Fibroblast of skin of left biceps (primary cell): ENCODE data around the gene DOK4.
A peak's percentile ranks its signal among the peaks of the same experiment; 100 is the strongest.

Experiments used
- DNase-seq, 2 experiments: peaks; one replicate each; pipeline ENCODE4 v3.0.0-alpha.2; 2013; ENCODE audit warnings: low read depth in 2 of 2

DOK4 gene

GRCh38 chr16:57485916-57486857 is at the start of gene DOK4:
DOK4 (minus strand) TSS chr16:57486493; CDS start chr16:57479507, 6,986 bp downstream.
- DNase-seq: peak; percentile 7 to 11

DNA sequence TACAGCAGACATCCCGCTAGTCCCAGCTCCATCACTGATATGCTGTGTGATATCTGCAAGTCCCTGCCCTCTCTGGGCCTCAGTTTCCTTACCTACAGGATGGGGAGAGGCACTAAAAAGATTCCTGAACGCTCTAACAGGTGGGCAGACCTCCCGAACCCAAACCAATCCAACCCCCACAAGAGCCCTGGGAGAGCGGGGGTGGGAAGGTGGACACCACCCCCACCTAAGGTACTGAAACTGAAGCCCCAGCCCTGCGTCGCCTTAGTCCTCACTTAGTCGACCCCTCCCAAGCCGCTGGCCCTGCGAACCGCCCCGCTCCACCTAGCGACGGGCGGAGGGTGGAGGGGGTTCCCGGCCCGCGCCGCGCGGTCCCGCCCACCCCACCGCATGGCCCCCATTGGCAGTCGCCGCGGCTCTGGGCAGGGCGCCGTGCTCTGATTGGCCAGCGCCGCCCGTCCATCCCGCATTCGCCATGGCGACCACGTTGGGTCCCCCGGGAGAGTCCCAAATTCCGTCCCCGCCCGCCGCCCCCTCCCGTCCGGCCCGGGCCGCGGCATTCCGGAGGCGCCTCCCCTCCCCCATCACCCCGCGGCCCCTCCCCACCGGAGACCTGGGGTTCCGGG is 49.5 kb upstream of the DOK4 start:
- DNase-seq: peak; percentile 70 to 76

DNA sequence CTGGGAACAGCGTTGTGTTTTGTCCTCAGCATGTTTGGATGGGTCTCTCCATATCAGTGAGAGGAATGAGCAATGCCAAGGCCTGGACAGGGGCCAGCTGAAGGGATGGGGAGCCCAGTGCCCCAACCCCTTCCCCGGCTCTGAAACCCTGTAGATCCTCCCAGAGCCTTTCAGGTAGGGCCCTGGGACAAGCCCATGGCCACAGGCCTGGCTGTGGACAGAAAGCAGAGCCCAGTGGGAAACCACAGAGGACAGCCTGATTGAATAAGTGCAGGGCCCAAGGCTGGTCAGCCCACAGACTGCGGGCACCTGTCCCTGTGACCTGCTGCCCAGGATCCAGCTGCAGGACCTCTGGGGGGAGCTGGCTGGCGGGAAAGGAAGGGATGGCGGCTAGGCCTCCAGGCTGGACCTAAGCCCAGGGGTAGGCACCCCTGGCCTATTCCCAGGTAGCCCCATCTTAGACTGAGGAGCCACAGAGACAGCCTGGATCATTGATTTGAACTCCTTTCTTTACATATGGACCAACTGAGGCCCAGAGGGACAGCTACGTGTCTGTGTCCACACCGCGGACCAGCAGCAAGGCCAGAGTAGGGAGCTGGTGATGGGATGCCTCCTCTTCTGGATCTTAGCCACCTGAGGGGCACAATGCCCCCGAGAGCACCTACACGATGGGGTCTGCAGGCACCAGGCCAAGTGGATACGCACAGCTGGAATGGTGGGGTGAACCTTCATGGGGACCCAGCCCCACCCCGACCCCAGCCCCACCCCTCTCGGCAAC is 48.8 kb upstream of the DOK4 start:
- DNase-seq: no peak

GRCh38 chr16:57534337-57534880 is 48.1 kb upstream of the DOK4 start:
- no peak for DNase-seq

DNA sequence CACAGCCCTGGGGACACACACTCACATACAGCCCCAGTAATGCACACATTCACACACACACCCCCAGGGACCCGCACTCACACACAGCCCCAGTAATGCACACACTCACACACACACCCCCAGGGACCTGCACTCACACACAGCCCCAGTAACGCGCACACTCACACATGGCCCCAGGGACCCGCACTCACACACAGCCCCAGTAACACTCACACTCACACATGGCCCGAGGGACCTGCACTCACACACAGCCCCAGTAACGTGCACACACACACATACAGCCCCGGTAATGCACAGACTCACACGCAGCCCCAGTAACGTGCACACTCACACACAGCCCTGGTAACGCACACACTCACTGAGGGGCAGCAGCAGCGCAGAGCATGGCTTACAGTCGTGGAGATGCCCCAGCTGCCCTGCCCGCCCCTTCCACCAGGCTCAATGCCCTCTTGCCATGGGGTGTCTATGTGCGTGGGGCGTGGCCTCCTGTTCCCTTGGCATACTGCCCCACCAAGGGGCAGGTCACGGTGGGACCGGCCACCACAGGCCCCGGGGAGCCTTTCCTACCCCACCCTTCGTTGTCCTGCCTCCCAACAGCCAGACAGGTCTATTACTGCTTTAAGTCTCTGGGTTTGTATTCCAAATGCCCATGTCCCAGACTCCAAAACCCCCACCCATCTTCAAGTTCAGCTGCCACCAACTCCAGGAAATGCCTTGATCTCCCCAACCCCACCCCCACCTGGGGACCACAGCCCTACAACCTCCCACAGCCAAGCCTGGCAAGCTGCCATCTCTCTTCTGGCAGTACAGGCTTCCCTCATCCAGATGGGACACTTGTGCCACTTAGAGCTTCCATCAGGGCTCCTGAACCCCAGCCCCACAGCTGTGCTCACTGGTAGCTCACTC is 47.4 kb upstream of the DOK4 start:
- no peak for DNase-seq

DNA sequence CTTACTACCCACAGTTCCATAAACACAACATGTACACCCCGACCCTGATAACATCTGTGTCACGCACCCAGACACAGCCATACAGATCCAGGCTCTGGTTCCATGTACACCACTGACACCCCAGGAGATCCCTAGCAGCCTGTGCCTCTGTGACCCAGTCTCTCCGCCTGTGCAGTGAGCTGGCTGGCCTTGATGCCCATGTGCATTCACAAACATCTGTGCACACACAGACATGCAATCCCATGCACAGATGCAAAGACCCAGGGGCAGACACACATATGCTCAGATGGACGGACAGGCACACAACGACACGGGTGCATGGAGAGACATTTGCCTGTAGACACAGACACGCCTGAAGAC is 46.0 kb upstream of the DOK4 start:
- DNase-seq: no peak

DNA sequence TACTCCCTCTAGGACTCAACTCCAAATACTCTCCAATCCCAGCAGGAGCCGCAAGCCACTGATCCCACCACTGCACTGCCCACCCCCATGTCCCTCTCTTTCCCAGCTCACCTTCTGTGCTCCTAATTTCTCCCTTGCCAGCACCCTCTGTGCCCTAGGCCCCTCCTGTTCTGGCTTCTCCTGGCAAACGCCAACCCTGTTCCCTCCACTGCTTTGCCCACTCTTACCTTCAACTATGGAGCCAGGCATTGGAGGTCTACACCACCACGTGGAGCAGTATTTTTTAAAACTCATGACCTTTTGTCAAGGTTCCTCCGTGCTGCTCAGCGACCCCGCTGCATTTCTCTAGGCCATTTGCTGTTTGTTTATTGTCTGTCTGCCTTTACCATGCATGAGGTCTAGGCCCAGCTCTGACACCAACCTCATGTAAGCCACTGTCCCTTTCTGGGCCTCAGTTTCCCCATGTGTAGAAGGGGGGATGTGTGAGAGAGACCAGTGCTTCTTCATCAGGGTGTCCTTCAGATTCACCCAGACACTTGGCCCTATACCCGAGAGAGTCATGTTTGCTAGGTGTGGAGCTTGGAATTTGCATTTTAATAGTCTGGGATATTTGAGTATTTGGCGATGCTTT is 45.5 kb upstream of the DOK4 start:
- DNase-seq: no peak

DNA sequence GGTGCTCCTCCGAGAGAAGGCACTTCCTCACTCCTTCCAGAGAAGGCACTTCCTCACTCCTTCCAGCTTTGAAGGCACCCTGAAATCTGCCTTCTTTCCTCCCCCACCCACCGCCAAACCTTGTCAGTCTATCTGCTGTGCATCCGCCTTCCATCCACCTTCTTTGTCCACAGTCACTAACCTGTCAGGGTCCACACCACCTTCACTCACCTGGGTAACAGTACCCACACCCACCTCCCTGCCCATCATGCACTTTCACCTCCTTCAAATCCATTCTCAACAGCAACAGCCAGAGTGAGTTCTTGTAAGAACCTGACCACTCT is 44.9 kb upstream of the DOK4 start:
- DNase-seq: no peak

GRCh38 chr16:57530522-57531252 is 44.4 kb upstream of the DOK4 start:
- no peak for DNase-seq

- no peak for DNase-seq
Observed at GRCh38 chr16:57530104-57530521, 43.8 kb upstream of the DOK4 start.

GRCh38 chr16:57529391-57530103 is 43.3 kb upstream of the DOK4 start:
- DNase-seq: no peak

GRCh38 chr16:57528499-57529390 is 42.5 kb upstream of the DOK4 start:
- DNase-seq: no peak

DNA sequence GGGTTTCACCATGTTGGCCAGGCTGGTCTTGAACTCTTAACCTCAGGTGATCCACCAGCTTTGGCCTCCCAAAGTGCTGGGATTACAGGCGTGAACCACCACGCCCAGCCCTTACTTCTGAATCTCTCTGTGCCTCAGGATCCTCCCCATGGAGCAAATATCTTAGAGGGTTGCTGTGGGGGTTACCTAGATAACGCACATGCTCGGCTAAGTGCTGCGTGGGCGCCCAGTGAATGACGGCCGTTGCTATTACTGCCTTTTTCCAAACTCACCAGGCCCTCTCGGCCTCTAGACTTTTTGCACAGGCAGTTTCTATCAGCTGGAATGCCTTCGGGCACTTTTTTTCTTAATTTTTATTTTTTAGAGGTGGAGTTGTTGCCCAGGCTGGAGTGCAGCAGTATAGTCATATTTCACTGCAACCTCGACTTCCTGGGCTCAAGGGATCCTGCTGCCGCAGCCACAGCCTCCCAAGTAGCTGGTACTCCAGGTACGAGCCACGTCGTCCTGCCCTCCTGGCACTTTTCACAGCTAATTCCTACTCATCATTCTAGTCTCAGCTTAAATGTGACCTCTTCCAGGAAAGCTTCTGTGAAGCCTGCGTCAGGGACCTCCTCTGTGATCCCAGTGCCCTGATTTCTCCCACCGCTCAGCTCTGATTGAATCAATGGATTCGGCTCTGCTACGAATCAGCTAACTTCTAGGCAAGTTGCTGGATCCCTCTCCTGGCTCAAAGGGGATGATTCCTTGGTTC is 41.5 kb upstream of the DOK4 start:
- no peak for DNase-seq

DNA sequence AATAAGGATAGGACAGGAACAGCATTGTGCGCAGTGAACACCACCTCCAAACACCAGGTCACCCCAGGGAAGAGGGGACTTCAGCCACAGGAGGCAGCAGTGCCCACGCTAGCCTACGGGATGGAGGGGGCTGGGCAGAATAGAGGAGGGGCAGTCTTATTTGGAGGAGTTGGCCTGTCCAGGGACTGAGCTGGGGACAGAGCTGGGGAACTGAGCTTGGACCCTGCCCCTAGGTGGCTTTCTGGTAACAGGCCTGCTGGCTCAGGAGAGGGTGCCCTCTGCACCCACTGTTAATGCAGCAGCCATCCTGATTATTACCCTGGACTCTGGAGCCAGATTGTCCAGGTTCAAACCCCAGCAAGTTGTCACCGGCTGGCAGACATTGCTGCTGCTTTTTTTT is 40.7 kb upstream of the DOK4 start:
- DNase-seq: no peak

DNA sequence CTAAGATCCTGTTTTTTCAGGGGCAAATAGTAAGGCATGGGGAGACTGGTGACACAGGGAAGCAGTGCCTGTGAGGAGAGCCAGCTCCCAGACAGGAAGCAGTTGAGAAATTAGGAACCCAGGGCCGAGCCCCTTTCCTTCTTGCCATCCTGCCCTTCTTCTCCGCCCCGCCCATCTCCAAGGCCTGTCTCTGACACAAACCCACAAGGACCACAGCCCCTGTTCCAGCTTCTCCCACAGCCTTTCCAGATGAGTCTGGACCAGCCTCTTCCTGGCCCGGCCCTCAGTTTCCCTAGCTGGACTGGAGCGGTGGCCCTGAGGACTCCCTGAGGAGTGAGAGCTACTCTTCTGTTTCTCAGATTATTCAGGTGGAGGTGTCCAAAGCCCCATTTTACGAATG is 40.2 kb upstream of the DOK4 start:
- no peak for DNase-seq

GRCh38 chr16:57525761-57526160 is 39.5 kb upstream of the DOK4 start:
- no peak for DNase-seq

- no peak for DNase-seq
Observed at GRCh38 chr16:57522960-57523359, 36.7 kb upstream of the DOK4 start.
